Loucy (cell line): ENCODE measurements around the gene RGS19.

ENCODE experiments used
- H2AFZ ChIP-seq: fragments of 200-600 bp; sonication (generic); 2 replicates; pipeline ENCODE4 v1.6.0; 2016; ENCODE audit warnings: antibody characterized with exemption, mild to moderate bottlenecking, low read length, moderate library complexity
- H3F3A ChIP-seq: fragments of 200-600 bp; 2 replicates; pipeline ENCODE4 v1.6.0; 2016; ENCODE audit warnings: antibody characterized with exemption, low read depth, mild to moderate bottlenecking
- H3K27me3 ChIP-seq: fragments of 200-600 bp; sonication (generic); 2 replicates; pipeline ENCODE4 v1.6.1; 2014; ENCODE audit warnings: low read length, mild to moderate bottlenecking; ENCODE audit not compliant: insufficient read depth, poor library complexity, severe bottlenecking
- H3K36me3 ChIP-seq: fragments of 200-600 bp; sonication (generic); 2 replicates; pipeline ENCODE4 v1.6.1; 2016; ENCODE audit warnings: low read length; ENCODE audit not compliant: insufficient read depth
- H3K4me1 ChIP-seq: fragments of 200-600 bp; sonication (generic); 2 replicates; pipeline ENCODE4 v1.5.1; 2014; ENCODE audit warnings: low read length, mild to moderate bottlenecking; ENCODE audit not compliant: insufficient read depth, poor library complexity, severe bottlenecking
- H3K4me2 ChIP-seq: fragments of 200-600 bp; sonication (generic); 2 replicates; pipeline ENCODE4 v1.6.0; 2014; ENCODE audit warnings: antibody characterized with exemption, low read length, low read depth, mild to moderate bottlenecking; ENCODE audit not compliant: poor library complexity, severe bottlenecking
- H3K4me3 ChIP-seq: fragments of 200-600 bp; sonication (generic); 2 replicates; pipeline ENCODE4 v1.5.1; 2014; ENCODE audit warnings: low read length, mild to moderate bottlenecking, mixed read lengths; ENCODE audit not compliant: poor library complexity, severe bottlenecking
- H3K79me2 ChIP-seq: fragments of 200-600 bp; sonication (generic); 2 replicates; pipeline ENCODE4 v1.6.1; 2014; ENCODE audit warnings: low read length; ENCODE audit not compliant: insufficient read depth
- H3K9ac ChIP-seq: fragments of 200-600 bp; sonication (generic); 2 replicates; pipeline ENCODE4 v1.6.0; 2014; ENCODE audit warnings: mild to moderate bottlenecking, low read depth, low read length, moderate library complexity; ENCODE audit not compliant: poor library complexity, severe bottlenecking
- H3K9me2 ChIP-seq: fragments of 200-600 bp; sonication (generic); replicated peaks from 2 replicates; pipeline ENCODE4 v1.6.1; 2016; ENCODE audit warnings: low read depth, low read length, mixed read lengths
- H3K9me3 ChIP-seq: fragments of 200-600 bp; sonication (generic); 2 replicates; pipeline ENCODE4 v1.6.1; 2014; ENCODE audit warnings: mild to moderate bottlenecking, antibody characterized with exemption, low read length, low read depth; ENCODE audit not compliant: insufficient read depth
- H4K20me1 ChIP-seq: fragments of 200-600 bp; sonication (generic); 2 replicates; pipeline ENCODE4 v1.6.0; 2014; ENCODE audit warnings: antibody characterized with exemption, low read length, mild to moderate bottlenecking; ENCODE audit not compliant: insufficient read depth, poor library complexity, severe bottlenecking
- CTCF ChIP-seq: fragments of 200-600 bp; sonication (generic); conservative IDR thresholded peaks from 2 replicates; pipeline ENCODE4 v1.5.1; 2014; ENCODE audit warnings: mild to moderate bottlenecking, antibody characterized with exemption, low read length
- EZH2phosphoT487 ChIP-seq: fragments of 200-600 bp; IDR thresholded peaks from 2 replicates; pipeline ENCODE4 v1.6.1; 2018; ENCODE audit warnings: antibody characterized with exemption, mild to moderate bottlenecking, moderate library complexity, borderline replicate concordance

RGS19 gene

GRCh38 chr20:64043768-64044167 is 35.5 kb downstream of the RGS19 start:
- no peaks in the 10 kb centered on the region for H3K79me2 ChIP-seq
- peaks cover 31% of the 10 kb centered on the region for H3K4me1 ChIP-seq
- H3K27me3 ChIP-seq, result no peaks in the 10 kb centered on the region
- H3K36me3 ChIP-seq, result no peaks in the 10 kb centered on the region
- TF ChIP-seq EZH2phosphoT487 (no peak), CTCF (no peak)
- H3K4me3 ChIP-seq, result no peak overlapping the region
- no peaks in the 10 kb centered on the region for H3F3A ChIP-seq
- no peaks in the 10 kb centered on the region for H3K9me3 ChIP-seq
- H3K9ac ChIP-seq, result no peak overlapping the region
- H3K9me2 ChIP-seq, result no peaks in the 10 kb centered on the region
- H4K20me1 ChIP-seq, result no peaks in the 10 kb centered on the region
- H2AFZ ChIP-seq, result no peak overlapping the region
- H3K4me2 ChIP-seq, result no peak overlapping the region

GRCh38 chr20:64042054-64042781 is 37.1 kb downstream of the RGS19 start:
- TF ChIP-seq EZH2phosphoT487, result no peak
- Histone ChIP-seq H4K20me1 (no peaks in the 10 kb centered on the region), H3K4me3 (no peak overlapping the region), H3K4me1 (peaks cover 45% of the 10 kb centered on the region), H3K9ac (no peak overlapping the region), H3K9me3 (no peaks in the 10 kb centered on the region), H3K27me3 (no peaks in the 10 kb centered on the region), H2AFZ (no peak overlapping the region), H3K9me2 (no peaks in the 10 kb centered on the region), H3F3A (no peaks in the 10 kb centered on the region), H3K4me2 (peak overlapping the region; percentile 4), H3K79me2 (no peaks in the 10 kb centered on the region), H3K36me3 (no peaks in the 10 kb centered on the region)

- H2AFZ ChIP-seq, result no peak overlapping the region
- TF ChIP-seq CTCF (no peak), EZH2phosphoT487 (no peak)
- H3K9ac ChIP-seq, result no peak overlapping the region
- H3K27me3 ChIP-seq, result no peaks in the 10 kb centered on the region
- H3K9me3 ChIP-seq, result no peaks in the 10 kb centered on the region
- no peaks in the 10 kb centered on the region for H3K9me2 ChIP-seq
- no peak overlapping the region for H3K4me2 ChIP-seq
- no peaks in the 10 kb centered on the region for H3K79me2 ChIP-seq
- no peaks in the 10 kb centered on the region for H4K20me1 ChIP-seq
- peaks cover 50% of the 10 kb centered on the region for H3K4me1 ChIP-seq
- no peaks in the 10 kb centered on the region for H3F3A ChIP-seq
- H3K4me3 ChIP-seq, result no peak overlapping the region
- no peaks in the 10 kb centered on the region for H3K36me3 ChIP-seq
Observed at GRCh38 chr20:64041781-64042053, 37.6 kb downstream of the RGS19 start.
